ENCODE results near the gene OOEP. TPM values are rescaled to one million over a fixed set of nuclear protein-coding genes. Genes with fewer than 3 reads are reported as not detected.
"Not testable (repeated sequence)": the region's sequence is repeated elsewhere in the genome, so short reads cannot be mapped to it uniquely, and the experiment has no call there.

Gene OOEP
- total RNA-seq (2014; rRNA removed; shearing (Covaris generic)) = not detected in 2 replicates

DNA sequence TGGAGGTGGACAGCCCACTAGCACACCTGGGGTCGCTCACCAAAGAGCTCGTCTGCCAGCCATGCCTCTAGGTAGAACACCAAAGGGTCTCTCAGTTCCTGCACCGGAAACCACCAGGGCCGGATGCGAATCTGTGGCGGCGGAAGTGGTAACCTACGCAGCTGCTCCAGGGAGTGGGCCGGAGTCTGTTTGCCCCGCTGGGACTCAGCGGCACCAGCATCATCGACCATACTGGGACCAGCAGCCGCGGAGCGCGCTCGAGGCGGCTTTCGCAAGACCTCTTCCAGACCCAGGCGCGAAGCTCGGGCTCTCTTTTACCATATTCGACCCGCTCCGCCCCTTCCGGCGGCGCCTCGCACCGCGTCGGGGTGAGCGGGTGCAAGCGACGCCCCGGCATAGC lies at the start of gene OOEP:
Gene OOEP, minus strand, starts transcription at position 335 of the 400 bp plus-strand sequence. Its CDS starts 105 bp downstream, at position 230.
- DNase-seq (ENCODE audit: low read depth) = no peak

DNA sequence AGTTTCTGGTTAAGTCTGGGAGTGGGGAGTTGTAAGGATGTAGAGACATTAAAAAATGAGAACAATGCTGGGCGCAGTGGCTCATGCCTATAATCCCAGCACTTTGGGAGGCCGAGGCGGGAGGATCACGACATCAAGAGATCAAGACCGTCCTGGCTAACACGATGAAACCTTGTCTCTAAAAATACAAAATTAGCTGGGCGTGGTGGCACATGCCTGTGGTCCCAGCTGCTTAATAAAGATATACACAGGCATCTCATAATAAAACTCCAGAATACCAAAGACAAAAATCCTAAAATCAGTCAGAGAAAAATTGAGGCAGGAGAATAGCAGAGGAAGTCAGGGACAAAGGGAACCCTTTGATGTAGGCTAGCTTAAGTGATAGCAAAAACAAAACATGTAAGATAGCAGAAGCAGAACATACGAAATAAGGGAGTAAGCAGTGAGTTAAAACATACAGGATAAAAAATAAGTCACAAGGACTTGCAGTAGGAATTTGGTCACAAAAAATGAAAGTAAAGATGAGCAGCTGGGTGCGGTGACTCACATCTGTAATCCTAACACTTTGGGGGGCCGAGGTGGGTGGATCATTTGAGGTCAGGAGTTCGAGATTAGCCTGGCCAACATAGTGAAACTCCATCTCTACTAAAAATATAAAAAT lies 48.5 kb upstream of the OOEP start:
- peak; percentile 8 for DNase-seq (ENCODE audit: low read depth)

DNA sequence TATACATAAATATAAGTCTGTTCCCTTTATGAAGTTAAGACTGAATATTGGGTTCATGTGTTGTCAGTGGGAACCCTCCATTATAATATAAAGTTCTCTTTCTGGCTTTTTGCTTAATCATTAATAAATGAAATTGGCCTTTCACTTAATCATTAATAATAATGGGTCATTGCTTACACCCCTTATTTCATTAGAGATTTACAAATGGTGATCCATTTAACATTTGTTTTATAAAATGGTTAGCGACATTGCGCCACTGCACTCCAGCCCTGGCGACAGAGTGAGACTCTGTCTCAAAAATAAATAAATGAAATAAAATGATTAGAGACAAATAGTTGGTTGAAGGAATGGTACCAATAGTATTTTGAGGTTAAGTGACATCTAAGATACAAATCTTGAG lies 43.4 kb upstream of the OOEP start:
- DNase-seq (ENCODE audit: low read depth) = no peak

DNA sequence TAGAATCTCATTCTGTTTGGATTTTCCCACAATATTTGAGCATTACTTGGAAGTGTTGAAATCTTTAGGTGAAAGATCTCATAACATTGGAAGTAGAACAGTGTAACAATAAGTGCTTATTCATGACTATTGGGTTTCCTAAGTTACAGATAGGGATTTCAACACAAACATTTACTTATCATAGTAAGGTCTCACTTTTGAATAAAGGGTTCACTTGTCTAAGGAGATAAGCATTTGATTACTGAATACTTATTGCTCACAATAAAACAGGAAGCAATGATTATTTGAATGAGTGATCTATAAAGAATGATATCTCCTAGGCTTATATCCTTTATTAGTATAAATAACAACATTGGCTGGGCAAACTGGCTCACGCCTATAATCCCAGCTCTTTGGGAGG lies 39.7 kb upstream of the OOEP start:
- no peak for DNase-seq (ENCODE audit: low read depth)

DNA sequence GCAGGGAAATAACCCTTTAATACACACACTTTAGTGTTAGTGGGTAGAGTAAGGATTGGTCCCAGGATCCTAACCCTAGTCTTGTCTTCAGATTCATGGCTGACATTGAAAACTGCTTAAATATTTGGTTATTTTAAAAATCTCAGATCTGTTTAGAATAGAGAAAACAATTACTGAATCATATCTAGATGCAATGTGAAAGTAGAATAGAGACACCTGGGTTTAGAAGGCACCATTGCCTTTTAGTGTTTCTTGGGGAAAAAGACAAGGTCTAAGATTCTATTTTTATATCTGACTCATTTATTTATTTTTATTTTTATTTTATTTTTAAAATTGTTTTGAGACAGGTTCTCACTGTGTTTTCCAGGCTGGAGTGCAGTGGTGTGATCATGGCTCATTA lies 31.0 kb upstream of the OOEP start:
- no peak for DNase-seq (ENCODE audit: low read depth)

DNA sequence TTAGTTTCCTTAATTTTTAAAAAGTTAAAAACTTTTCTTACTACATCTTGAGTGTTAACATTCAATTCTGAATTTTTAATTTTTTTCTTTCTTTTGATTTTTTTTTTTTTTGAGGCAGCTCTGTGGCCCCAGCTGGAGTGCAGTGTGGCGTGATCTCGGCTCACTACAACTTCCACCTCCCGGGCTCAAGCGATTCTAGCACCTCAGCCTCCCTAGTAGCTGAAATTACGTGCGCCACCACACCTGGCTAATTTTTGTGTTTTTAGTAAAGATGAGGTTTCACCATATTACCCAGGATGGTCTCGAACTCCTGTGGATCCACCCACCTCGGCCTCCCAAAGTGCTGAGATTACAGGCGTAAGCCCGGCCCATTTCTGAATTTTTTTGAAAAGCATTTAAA lies 26.2 kb upstream of the OOEP start:
- DNase-seq (ENCODE audit: low read depth) = no peak

DNA sequence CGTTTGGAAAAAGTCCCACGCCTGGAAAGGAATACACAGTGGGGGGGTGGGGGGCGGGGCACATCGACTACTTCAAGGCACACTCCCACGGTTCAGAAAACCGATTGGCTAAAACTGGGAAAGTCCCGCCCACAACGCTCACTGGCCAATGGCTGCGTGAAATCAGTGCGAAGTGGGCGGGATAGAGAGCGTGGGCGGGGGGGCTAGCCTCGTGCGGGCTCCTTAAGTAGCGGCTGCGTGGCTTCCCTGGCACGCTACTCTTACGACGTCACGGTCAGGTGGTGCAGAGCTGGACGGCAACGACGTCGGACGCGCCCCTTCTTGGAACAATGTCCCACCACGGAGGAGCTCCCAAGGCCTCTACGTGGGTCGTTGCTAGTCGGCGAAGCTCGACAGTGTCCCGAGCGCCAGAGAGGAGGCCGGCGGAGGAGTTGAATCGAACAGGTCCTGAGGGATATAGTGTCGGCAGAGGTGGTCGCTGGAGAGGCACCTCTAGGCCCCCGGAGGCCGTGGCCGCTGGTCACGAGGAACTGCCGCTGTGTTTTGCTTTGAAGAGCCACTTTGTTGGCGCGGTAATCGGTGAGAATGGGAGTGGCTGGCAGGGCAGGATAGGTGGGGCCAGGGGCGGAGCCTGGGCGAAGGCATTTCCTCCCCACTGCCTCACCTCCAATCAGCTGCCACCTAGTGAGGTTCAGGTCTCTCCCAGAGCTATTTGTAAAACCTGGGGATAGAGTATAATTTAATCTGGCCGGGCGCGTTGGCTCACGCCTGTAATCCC lies 25.1 kb upstream of the OOEP start, which contains the start of gene DDX43:
Gene DDX43, plus strand, starts transcription at position 252 of the 778 bp plus-strand sequence. Its CDS starts 78 bp downstream, at position 330.
- DNase-seq (ENCODE audit: low read depth) = no peak

DNA sequence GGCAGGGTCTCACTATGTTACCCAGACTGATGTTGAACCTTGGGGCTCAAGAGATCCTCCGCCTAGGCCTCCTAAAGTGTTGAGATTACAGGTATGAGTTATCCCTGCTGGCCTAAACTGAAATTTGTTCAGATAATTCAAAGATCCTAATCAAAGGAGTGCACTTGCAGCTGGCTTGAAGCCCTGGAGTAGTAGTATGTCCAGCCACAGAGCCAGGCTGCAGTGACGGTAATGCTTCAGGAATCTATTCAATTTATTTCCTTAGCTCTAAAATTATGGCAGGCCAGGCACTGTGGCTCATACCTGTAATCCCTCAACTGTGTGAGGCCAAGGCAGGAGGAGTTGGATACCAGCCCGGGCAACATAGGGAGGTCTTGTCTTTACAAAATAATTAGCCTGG lies 23.6 kb upstream of the OOEP start:
- DNase-seq (ENCODE audit: low read depth) = no peak

DNA sequence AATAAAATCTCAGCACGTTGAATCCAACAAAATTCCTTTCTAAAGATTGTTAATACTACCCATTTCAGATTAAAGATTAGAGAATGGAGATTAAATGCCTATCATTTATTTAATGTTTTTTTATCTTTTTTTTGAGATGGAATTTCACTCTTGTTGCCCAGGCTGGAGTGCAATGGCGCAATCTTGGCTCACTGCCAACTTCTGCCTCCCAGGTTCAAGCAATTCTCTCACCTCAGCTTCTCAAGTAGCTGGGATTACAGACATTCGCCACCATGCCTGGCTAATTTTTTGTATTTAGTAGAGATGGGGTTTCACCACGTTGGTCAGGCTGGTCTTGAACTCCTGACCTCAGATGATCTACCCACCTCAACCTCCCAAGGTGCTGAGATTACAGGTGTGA lies 22.5 kb upstream of the OOEP start:
- not testable (repeated sequence) for DNase-seq (ENCODE audit: low read depth)

DNA sequence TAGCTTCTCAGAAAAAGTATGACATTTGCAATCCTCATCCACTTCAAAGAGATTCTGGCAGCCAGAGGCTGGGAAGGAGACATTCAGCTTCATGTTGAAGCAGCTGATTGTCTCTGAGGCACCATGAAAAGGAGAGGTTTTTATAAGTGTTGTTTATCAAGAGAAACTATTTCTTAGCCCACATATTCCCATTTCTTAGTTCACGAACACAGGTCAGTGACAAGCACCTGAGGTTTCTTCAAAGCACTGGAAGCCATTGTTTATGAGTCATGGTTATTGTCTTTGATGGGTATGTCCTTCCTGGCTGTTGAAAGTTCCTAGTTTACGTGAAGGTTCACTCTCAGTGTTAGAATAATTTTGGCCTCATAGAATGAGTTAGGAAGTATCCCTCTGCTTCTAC lies 22.0 kb upstream of the OOEP start:
- DNase-seq (ENCODE audit: low read depth) = no peak

DNA sequence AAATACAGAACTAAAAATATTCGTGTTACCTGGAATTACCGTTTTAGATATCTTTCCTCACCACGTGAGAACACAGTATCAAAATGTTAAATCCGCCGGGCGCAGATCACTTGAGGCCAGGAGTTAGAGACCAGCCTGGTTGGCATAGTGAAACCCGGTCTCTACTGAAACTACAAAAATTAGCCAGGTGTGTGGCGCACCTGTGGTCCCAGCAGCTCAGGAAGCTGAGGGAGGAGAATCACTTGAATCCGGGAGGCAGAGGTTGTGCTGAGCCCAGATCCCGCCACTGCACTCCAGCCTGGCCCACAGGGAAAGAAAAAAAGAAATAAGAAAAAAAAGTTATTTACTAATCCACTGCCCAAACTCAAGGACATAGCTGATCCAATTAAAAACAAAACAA lies 20.2 kb upstream of the OOEP start:
- DNase-seq (ENCODE audit: low read depth) = no peak

DNA sequence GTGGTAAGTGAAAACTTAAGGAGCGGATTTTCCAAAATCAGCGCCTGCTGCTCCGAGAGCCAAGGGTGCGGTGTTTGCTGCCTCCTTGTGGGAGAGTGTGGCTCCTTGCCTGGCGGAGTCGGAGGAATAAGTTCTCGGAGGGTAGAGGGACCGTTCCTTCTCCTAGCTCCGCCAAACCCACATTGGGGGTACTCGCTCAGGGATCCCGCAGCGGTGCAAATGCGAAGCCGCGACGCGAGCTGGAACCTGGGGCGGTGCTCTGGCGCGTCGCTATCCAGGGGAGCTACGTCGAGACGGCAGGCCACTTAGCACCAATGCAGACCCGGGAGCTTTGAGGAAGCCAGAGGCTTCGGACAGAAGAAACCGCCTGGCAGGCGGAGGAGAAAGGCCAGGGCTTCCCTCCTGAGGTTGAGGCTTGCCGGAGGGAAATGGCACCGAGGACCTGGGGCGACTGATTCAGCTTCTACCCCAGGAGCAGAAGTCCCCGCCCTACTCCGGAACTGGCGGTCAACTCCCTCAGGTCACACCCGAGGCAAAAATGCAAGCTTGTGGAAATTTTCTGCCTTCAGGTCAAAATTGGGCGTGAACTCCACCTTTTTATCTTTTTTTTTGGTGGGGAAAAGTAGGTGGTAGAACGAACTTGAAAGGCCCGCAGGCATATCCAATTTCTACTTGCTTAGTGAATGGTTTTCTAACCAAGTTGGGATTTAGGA lies 19.3 kb upstream of the OOEP start:
- DNase-seq (ENCODE audit: low read depth) = peak; percentile 67

DNA sequence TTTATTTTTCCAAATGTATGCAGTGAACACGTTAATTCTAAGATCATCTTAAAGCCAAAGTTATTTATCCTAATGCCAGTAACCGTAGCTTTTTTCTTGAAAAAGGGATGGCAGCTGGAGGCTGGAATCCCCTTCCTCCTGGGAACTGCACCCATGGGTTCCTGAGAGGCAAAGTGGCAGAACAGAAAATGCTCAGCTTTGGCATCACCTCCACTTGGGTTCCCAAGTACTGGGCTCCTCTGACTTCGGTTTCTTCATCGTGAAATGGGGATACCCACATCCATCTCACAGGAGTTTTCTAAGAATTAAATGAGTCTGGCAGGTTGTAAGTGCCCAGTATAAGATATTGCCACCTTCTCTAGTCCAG lies 18.7 kb upstream of the OOEP start:
- DNase-seq (ENCODE audit: low read depth) = no peak

DNA sequence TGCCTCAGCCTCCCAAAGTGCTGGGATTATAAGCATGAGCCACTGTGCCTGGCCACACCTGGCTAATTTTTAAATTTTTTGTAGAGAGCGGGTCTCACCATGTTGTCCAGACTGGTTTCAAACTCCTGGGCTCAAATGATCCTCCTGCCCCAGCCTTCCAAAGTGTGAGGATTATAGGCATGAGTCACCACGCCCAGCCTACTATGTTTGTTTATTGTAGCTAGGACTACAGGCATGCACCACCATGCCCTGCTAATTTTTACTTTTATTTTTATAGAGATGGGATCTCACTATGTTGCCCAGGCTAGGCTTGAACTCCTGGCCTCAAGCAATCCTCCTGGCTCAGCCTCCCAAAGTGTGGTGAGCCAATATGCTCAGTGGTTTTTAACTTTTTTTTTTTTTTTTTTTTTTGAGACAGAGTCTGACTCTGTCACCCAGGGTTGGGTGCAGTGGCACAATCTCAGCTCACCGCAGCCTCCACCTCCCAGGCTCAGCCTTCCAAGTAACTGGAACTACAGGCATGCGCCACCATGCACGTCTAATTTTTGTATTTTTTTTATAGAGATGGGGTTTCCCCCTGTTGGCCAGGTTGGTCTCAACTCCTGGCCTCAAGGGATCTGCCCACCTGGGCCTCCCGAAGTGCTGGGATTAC lies 12.9 kb upstream of the OOEP start:
- peak; percentile 52 for DNase-seq (ENCODE audit: low read depth)

DNA sequence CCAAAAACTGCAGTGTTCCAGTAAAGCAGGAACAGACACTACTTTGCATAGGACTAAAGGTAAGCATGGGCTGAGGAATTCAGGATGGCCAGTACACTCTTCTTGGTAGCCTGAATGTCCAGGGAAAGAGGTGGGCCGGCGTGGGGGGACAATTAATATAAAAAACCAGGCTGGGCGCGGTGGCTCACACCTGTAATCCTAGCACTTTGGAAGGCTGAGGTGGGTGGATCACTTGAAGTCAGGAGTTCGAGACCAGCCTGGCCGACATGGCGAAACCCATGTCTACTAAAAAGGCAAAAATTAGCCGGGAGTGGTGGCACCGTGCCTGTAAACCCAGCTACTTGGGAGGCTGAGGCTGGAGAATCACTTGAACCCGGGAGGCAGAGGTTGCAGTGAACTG lies 11.8 kb upstream of the OOEP start:
- not testable (repeated sequence) for DNase-seq (ENCODE audit: low read depth)

DNA sequence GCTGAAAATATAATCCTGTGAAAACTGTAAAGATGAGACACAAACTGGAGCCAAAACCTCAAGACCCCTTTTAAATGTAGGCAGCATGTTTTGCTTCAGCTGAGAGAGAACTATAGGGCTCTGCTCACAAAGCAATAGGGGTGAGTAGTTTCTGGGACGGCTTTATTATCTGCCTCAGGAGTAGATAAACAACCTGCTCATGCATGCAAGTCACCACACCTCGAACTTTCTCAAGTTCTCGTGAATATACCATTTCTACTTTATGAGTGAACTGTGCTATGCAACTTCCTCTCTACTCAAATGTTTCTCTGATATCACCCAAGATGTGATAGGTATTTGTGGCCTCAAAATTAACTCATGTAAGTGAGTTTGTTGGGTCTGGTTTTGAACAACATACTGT lies 7.5 kb upstream of the OOEP start:
- DNase-seq (ENCODE audit: low read depth) = no peak

DNA sequence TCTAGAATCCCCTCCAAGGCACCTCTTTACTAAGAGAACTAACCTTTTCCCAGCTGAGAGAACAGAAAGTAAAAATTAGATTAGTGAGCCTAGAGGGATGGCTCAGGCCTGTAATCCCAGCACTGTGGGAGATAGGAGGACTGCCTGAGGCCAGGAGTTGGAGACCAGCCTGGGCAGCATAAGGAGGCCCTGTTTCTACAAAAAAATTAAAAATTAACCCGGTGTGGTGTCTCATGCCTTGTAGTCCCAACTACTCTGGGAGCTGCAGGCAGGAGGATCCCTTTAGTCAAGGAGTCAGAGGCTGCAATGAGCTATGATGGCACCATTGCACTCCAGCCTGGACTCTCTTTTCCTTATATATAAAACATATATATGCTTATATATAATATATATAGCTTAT lies 5.5 kb upstream of the OOEP start:
- DNase-seq (ENCODE audit: low read depth) = no peak

DNA sequence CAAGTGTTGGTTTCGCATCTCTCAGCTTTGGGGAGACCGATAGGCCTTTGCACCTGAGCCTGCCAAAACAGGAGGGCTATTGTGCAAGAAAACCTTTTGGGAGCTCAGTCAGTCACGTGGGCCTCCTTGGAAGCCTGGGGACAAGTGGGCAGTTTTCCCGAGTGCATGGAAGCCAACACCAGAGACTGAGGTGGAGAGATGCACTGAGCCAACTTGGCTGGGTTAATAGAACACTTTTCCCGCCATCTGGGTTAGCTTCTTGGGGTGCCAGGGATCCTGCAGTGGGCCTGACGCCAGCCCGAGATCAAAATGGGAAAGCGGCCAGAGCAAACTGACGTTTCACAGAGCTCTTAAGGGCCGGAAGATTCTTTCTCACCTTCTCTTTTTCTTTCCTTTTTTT lies 2.8 kb upstream of the OOEP start:
- DNase-seq (ENCODE audit: low read depth) = no peak

DNA sequence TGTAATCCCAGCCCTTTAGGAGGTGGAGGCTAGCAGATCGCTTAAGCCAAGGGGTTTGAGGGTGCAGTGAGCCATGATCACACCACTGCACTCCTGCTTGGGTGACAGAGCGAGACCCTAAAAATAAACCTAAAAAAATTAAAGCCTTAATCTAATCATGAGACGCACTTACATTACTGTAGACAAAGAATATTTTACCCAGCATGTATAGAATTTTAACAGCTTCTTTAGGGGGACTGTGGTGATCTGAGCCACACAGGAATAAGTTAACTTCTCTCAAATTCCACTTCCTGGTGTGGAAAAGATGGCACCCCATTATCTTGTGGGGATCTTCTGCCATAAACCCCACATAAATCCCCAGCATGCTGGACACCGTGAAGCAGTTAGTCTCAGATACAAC lies 2.3 kb upstream of the OOEP start:
- no peak for DNase-seq (ENCODE audit: low read depth)

DNA sequence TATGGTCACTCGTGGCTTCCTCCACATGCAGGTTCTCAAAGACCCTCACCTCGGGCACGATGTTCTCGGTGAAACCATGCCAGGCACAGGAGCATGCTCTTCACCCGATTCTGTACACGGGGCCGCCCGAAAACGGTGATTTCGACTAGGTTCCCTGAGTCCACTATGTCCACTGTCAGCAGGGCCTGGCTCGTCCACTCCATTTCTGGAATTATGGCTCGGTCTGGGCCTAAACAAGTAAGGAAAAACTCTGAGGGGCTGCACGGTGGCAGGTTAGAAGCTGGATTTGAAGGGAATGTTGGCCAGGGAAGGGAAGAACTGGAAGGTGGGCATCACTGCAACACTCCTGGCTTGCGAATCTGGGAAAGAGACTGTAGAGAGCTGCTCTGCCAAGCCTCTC lies 540 bp downstream of the OOEP start:
- DNase-seq (ENCODE audit: low read depth) = no peak

DNA sequence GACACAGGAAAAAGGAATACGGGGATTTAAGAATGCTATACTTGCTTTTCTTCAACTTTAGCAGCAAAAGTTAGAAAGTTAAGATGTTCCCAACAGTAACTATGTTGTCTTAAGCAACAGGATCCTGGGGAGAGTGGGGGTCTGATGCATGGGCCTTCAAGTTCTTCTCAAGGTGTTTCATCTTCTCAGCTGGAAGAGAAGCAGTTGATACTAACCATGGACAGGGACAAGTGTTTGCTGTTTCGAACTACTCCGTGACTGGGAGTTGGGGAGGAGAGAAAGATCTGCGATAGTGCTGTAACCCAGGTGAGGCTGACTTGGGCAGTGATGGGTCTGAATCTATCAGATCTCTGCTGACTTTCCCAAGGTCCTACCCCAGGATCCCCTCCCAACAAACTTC lies 1.0 kb downstream of the OOEP start:
- DNase-seq (ENCODE audit: low read depth) = no peak

DNA sequence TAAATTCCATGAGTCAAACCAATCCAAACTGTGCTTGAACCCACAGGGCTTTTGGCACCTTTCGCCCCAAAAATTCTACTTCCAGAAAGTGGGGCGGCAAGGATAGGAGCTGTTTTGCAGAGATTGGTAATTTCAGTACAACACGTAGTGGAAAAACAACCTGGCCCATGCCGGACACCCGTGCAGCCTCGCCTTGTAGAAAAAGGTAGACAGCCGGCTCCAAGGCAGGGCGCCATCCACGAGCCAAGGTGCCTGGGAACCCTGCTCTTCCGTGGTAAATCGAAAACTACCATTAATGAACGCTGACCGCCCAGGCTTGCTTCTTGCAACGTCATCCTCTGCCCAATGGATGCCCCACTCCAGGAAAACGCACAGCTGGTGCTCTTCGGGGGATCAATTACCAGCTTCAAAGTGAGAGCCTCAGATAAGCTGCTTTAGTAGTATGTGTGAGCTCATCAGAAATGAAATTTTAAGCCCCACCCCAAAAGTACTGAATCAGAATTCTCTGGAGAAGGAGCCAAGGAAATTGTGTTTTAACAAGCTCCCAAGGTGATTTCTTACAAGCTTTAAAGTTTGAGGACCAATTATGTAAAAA lies 1.8 kb downstream of the OOEP start:
- DNase-seq (ENCODE audit: low read depth) = no peak
